Stimulated activated CD8-positive, alpha-beta memory T cell treated with anti-CD3 and anti-CD28 coated beads, Interleukin-7, amount 100 ng/mL, for 48 hours (primary cell): ENCODE measurements around the gene TMC2.

ENCODE experiments used
- DNase-seq, 2 donors: peaks; one replicate each; pipeline ENCODE4 v3.0.0-alpha.2; 2020; ENCODE audit warnings: low read depth in 1 of 2; ENCODE audit errors: extremely low read depth in 1 of 2

TMC2 gene

GRCh38 chr20:2619961-2620595, 83.7 kb downstream of the TMC2 start:
- DNase-seq, result no peak

GRCh38 chr20:2624190-2624589, 87.8 kb downstream of the TMC2 start:
- no peak for DNase-seq

- DNase-seq, result no peak
Measured at GRCh38 chr20:2625062-2625461, 88.7 kb downstream of the TMC2 start.

- no peak for DNase-seq
Measured at GRCh38 chr20:2626853-2627541, 90.6 kb downstream of the TMC2 start.

- no peak for DNase-seq
Measured at GRCh38 chr20:2631228-2631627, 94.9 kb downstream of the TMC2 start.

GRCh38 chr20:2633381-2633780, 97.0 kb downstream of the TMC2 start:
- DNase-seq, result no peak

GRCh38 chr20:2637246-2637645, 100.9 kb downstream of the TMC2 start:
- no peak for DNase-seq

GRCh38 chr20:2640260-2640659, 103.9 kb downstream of the TMC2 start:
- no peak for DNase-seq

GRCh38 chr20:2640899-2641298, 104.5 kb downstream of the TMC2 start:
- DNase-seq, result no peak

GRCh38 chr20:2643708-2644107, 107.3 kb downstream of the TMC2 start:
- no peak for DNase-seq

- DNase-seq, result peak; percentile 82 to 89
Measured at GRCh38 chr20:2651772-2652723, 115.7 kb downstream of the TMC2 start, which contains the start of gene NOP56. NOP56 (plus strand) TSS chr20:2652632; CDS start chr20:2652661, 29 bp downstream.

GRCh38 chr20:2652724-2653555, 116.6 kb downstream of the TMC2 start:
- DNase-seq, result no peak

GRCh38 chr20:2653556-2654383, 117.4 kb downstream of the TMC2 start:
- no peak for DNase-seq

- DNase-seq, result no peak
Measured at GRCh38 chr20:2654384-2654822, 118.0 kb downstream of the TMC2 start.

- no peak for DNase-seq
Measured at GRCh38 chr20:2654831-2655230, 118.5 kb downstream of the TMC2 start.

- no peak for DNase-seq
Measured at GRCh38 chr20:2655331-2656116, 119.2 kb downstream of the TMC2 start.

- DNase-seq, result no peak
Measured at GRCh38 chr20:2656471-2657117, 120.2 kb downstream of the TMC2 start.

- no peak for DNase-seq
Measured at GRCh38 chr20:2657241-2657640, 120.9 kb downstream of the TMC2 start.
